Mesodermal cell (in vitro differentiated cells): ENCODE data around the gene PIGS.

Experiments
- H3K27ac ChIP-seq: 2 replicates; pipeline ENCODE4 v1.7.0; 2013; ENCODE audit warnings: mild to moderate bottlenecking, low read depth, low read length, moderate library complexity; ENCODE audit not compliant: severe bottlenecking
- H3K36me3 ChIP-seq: 2 replicates; pipeline ENCODE4 v1.7.1; 2013; ENCODE audit warnings: mild to moderate bottlenecking, low read length, moderate library complexity; ENCODE audit not compliant: control insufficient read depth, insufficient read depth
- H3K4me1 ChIP-seq: one replicate; pipeline ENCODE4 v1.7.1; 2013; ENCODE audit warnings: mild to moderate bottlenecking, low read length; ENCODE audit not compliant: insufficient read depth, control insufficient read depth, poor library complexity, severe bottlenecking
- H3K4me3 ChIP-seq: 2 replicates; pipeline ENCODE4 v1.7.0; 2013; ENCODE audit warnings: low read length, control low read depth, mild to moderate bottlenecking; ENCODE audit not compliant: insufficient read depth, poor library complexity, severe bottlenecking; ENCODE audit errors: extremely low read depth
- H3K9me3 ChIP-seq: 2 replicates; pipeline ENCODE4 v1.7.1; 2013; ENCODE audit warnings: mild to moderate bottlenecking, low read length, moderate library complexity; ENCODE audit not compliant: control insufficient read depth
- WGBS, 2 experiments: methylation state at CpG; one replicate each; pipeline ENCODE4 v1.1.5; 2013; ENCODE audit warnings: missing lambda C conversion rate in 2 of 2; ENCODE audit not compliant: insufficient coverage in 2 of 2; 5-methylcytosine and 5-hydroxymethylcytosine counted together

The PIGS gene

GRCh38 chr17:28599311-28600184 is 28.2 kb upstream of the PIGS start:
- Histone ChIP-seq H3K4me1 (peaks cover 9% of the 10 kb centered on the region), H3K9me3 (no peaks in the 10 kb centered on the region), H3K27ac (peak overlapping the region; percentile 89), H3K4me3 (peak overlapping the region; percentile 74), H3K36me3 (peaks cover 22% of the 10 kb centered on the region)
- 30 to 38% methylated on average over 36 to 37 of the region's 40 CpGs for WGBS, 2 experiments

- Histone ChIP-seq H3K4me1 (peaks cover 9% of the 10 kb centered on the region), H3K4me3 (peak within 1 kb of the TSS; percentile 74), H3K36me3 (peaks cover 29% of the 10 kb centered on the region), H3K9me3 (no peaks in the 10 kb centered on the region), H3K27ac (peak within 1 kb of the TSS; percentile 89)
- 0% methylated on average over 37 to 41 of the region's 44 CpGs for WGBS, 2 experiments
Observed at GRCh38 chr17:28598799-28599310, 27.5 kb upstream of the PIGS start, which contains the start of gene SPAG5. SPAG5 (minus strand) TSS chr17:28599025; CDS start chr17:28598946, 79 bp downstream.

GRCh38 chr17:28598389-28598788 is 27.1 kb upstream of the PIGS start:
- H3K27ac ChIP-seq: peak overlapping the region; percentile 89
- peaks cover 9% of the 10 kb centered on the region for H3K4me1 ChIP-seq
- H3K9me3 ChIP-seq: no peaks in the 10 kb centered on the region
- peaks cover 31% of the 10 kb centered on the region for H3K36me3 ChIP-seq
- 0 to 10% methylated on average over 8 to 14 of the region's 17 CpGs for WGBS, 2 experiments
- H3K4me3 ChIP-seq: peak overlapping the region; percentile 74

GRCh38 chr17:28597606-28598383 is 26.5 kb upstream of the PIGS start:
- Histone ChIP-seq H3K4me1 (peaks cover 9% of the 10 kb centered on the region), H3K9me3 (no peaks in the 10 kb centered on the region), H3K4me3 (peak overlapping the region; percentile 74), H3K36me3 (peaks cover 37% of the 10 kb centered on the region), H3K27ac (no peak overlapping the region)
- WGBS, 2 experiments: 54 to 75% methylated on average over 1 to 3 of the region's 5 CpGs

GRCh38 chr17:28592260-28592659 is 20.9 kb upstream of the PIGS start:
- Histone ChIP-seq H3K4me3 (no peak overlapping the region), H3K9me3 (no peaks in the 10 kb centered on the region), H3K27ac (no peak overlapping the region), H3K36me3 (peaks cover 88% of the 10 kb centered on the region), H3K4me1 (no peaks in the 10 kb centered on the region)
- 96 to 100% methylated on average over 3 to 4 of the region's 4 CpGs for WGBS, 2 experiments

DNA sequence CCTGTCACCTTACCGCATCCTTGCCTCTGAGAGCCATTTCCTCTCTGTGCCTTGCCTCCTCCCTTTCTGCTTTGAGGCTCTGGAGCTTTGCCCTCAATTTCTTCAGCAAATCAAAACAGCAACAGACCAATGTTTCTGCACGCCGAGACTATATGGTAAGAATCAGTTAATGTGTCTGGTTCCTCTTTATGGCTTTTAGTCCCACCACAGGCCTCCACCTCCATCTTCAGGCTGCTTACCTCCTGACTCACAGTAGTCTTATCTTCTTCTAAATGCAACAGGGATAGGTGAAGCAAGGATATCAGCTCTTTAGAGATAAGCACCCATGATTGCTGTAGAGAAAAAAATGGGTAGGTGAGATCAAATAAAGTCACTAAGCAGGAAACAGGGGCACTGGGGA is 14.5 kb upstream of the PIGS start:
- H3K27ac ChIP-seq: no peak overlapping the region
- WGBS, 2 experiments: 89 to 100% methylated on average over 1 of the region's 3 CpGs
- no peaks in the 10 kb centered on the region for H3K9me3 ChIP-seq
- H3K4me1 ChIP-seq: no peaks in the 10 kb centered on the region
- H3K36me3 ChIP-seq: peaks cover 91% of the 10 kb centered on the region
- H3K4me3 ChIP-seq: no peak overlapping the region

GRCh38 chr17:28584434-28584833 is 13.1 kb upstream of the PIGS start:
- H3K9me3 ChIP-seq: no peaks in the 10 kb centered on the region
- no peaks in the 10 kb centered on the region for H3K4me1 ChIP-seq
- no peak overlapping the region for H3K27ac ChIP-seq
- peaks cover 93% of the 10 kb centered on the region for H3K36me3 ChIP-seq
- WGBS, 2 experiments: 87 to 100% methylated on average over 2 to 3 of the region's 3 CpGs
- no peak overlapping the region for H3K4me3 ChIP-seq

DNA sequence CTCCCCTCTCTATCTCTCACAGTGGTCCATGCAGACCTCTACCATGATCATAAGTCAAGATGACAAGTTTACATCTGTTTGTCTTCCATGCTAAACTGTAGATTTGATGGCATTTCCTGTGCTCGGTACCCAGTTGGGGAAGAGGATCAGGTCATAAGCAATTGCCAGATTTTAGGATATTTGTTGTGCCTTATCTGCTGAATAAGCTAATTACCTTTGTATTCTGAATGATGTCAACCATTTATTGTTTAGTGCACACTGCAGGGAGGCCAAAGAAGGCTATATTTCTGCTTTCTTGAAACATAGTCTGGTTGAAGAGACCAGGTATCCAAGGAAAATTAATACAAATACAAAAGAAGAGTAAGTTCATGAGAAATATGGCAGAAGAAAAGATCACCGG is 11.2 kb upstream of the PIGS start:
- Histone ChIP-seq H3K9me3 (no peaks in the 10 kb centered on the region), H3K4me1 (no peaks in the 10 kb centered on the region), H3K27ac (no peak overlapping the region), H3K36me3 (peaks cover 94% of the 10 kb centered on the region), H3K4me3 (no peak overlapping the region)
- WGBS, 2 experiments: 96 to 100% methylated on average over 2 of the region's 2 CpGs

DNA sequence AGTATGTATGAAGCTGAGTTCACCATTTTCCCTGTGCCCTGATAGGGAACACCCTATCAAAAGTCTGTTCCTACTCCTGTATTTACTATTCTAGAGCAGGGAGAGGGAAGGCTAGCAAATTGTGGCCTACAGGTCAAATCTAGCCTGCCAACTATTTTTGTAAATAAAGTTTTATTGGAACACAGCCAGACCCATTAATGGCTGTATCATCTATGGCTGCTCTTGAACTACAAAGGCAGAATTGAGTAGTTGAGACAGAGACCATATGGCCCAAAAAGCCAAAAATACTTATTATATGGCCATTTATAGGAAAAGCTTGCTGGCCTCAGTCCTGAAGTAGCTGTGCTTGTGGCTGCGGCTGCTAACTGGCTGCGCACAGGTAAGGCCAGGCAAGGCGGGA is 9.6 kb upstream of the PIGS start:
- peaks cover 84% of the 10 kb centered on the region for H3K36me3 ChIP-seq
- no peak overlapping the region for H3K4me3 ChIP-seq
- peaks cover 3% of the 10 kb centered on the region for H3K4me1 ChIP-seq
- no peaks in the 10 kb centered on the region for H3K9me3 ChIP-seq
- H3K27ac ChIP-seq: no peak overlapping the region
- no CpG with 5 or more reads among the region's 3 CpGs for WGBS, 2 experiments

DNA sequence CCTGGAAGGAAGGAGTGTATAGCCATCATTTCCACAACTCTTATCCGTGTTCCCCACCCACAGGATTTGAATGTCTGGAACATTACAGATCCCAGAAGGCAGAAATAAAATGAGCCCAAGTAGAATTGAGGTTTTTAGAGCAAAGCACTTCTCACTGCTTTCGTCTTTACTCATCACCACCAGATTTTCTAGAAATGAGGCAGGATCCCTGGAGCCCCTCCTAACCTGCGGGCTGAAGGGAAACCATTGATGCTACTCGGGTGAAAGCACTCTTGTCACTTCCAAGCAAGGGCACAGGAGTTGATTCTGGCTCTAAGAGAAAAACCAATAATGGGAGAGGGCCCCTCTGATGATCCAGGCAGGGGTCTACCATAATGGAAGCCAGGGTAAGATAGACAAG is 8.2 kb upstream of the PIGS start:
- H3K27ac ChIP-seq: no peak overlapping the region
- H3K4me1 ChIP-seq: peaks cover 3% of the 10 kb centered on the region
- H3K36me3 ChIP-seq: peaks cover 70% of the 10 kb centered on the region
- 100% methylated on average over 2 of the region's 4 CpGs for WGBS, 2 experiments
- no peak overlapping the region for H3K4me3 ChIP-seq
- no peaks in the 10 kb centered on the region for H3K9me3 ChIP-seq
